Endothelial cell (in vitro differentiated cells): Measurements from ENCODE around the gene RIMS4. TPM values are rescaled to one million over a fixed set of nuclear protein-coding genes. Genes with fewer than 3 reads are reported as not detected.

ENCODE experiments used
- DNase-seq: peaks from one replicate; pipeline ENCODE4 v3.0.0; 2021; ENCODE audit warnings: low spot score
- H3K27ac Mint-ChIP-seq: one replicate; pipeline ENCODE4 v1.8.0; 2021; ENCODE audit warnings: mixed read lengths, inconsistent platforms; ENCODE audit not compliant: unreplicated experiment
- H3K27me3 Mint-ChIP-seq: one replicate; pipeline ENCODE4 v1.8.0; 2021; ENCODE audit warnings: mild to moderate bottlenecking, moderate library complexity, mixed read lengths, inconsistent platforms; ENCODE audit not compliant: unreplicated experiment
- H3K36me3 Mint-ChIP-seq: one replicate; pipeline ENCODE4 v1.8.0; 2021; ENCODE audit warnings: mild to moderate bottlenecking, low read depth, mixed read lengths, inconsistent platforms; ENCODE audit not compliant: unreplicated experiment
- H3K4me1 Mint-ChIP-seq: one replicate; pipeline ENCODE4 v1.8.0; 2021; ENCODE audit warnings: mild to moderate bottlenecking, mixed read lengths, inconsistent platforms; ENCODE audit not compliant: unreplicated experiment
- H3K4me3 Mint-ChIP-seq: one replicate; pipeline ENCODE4 v1.8.0; 2021; ENCODE audit warnings: mild to moderate bottlenecking, mixed read lengths, inconsistent platforms; ENCODE audit not compliant: unreplicated experiment
- H3K9me3 Mint-ChIP-seq: one replicate; pipeline ENCODE4 v1.8.0; 2021; ENCODE audit warnings: mixed read lengths, inconsistent platforms; ENCODE audit not compliant: unreplicated experiment
- total RNA-seq: library from RNA; stranded (reverse); fragmentation: NEBNext Ultra II Directional; extraction: Animal tissue kit (Norgen Biotek cat#: 25700); gene quantifications from one replicate; pipeline ENCODE4 v1.2.1, GENCODE V29; 2021; ENCODE audit not compliant: unreplicated experiment
- TF ChIP-seq, protein P1 (sequence below): fragments of 200-600 bp; sonication (generic); IDR thresholded peaks from one replicate; pipeline ENCODE4 v1.5.0; 2021; ENCODE audit warnings: antibody characterized with exemption; ENCODE audit not compliant: unreplicated experiment

Gene RIMS4
- total RNA-seq, 1 donor from 2014 or later: 0.10 TPM

- H3K4me3 Mint-ChIP-seq: no peak overlapping the region
- H3K27me3 Mint-ChIP-seq: peaks cover 18% of the 10 kb centered on the region
- H3K27ac Mint-ChIP-seq: no peak overlapping the region
- TF ChIP-seq, protein P1, sequence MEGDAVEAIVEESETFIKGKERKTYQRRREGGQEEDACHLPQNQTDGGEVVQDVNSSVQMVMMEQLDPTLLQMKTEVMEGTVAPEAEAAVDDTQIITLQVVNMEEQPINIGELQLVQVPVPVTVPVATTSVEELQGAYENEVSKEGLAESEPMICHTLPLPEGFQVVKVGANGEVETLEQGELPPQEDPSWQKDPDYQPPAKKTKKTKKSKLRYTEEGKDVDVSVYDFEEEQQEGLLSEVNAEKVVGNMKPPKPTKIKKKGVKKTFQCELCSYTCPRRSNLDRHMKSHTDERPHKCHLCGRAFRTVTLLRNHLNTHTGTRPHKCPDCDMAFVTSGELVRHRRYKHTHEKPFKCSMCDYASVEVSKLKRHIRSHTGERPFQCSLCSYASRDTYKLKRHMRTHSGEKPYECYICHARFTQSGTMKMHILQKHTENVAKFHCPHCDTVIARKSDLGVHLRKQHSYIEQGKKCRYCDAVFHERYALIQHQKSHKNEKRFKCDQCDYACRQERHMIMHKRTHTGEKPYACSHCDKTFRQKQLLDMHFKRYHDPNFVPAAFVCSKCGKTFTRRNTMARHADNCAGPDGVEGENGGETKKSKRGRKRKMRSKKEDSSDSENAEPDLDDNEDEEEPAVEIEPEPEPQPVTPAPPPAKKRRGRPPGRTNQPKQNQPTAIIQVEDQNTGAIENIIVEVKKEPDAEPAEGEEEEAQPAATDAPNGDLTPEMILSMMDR: no peak
- peaks cover 8% of the 10 kb centered on the region for H3K4me1 Mint-ChIP-seq
- H3K9me3 Mint-ChIP-seq: peaks cover 5% of the 10 kb centered on the region
- no peak for DNase-seq
- peaks cover 7% of the 10 kb centered on the region for H3K36me3 Mint-ChIP-seq
Measured at GRCh38 chr20:44807051-44807683, 3.2 kb downstream of the RIMS4 start.

DNA sequence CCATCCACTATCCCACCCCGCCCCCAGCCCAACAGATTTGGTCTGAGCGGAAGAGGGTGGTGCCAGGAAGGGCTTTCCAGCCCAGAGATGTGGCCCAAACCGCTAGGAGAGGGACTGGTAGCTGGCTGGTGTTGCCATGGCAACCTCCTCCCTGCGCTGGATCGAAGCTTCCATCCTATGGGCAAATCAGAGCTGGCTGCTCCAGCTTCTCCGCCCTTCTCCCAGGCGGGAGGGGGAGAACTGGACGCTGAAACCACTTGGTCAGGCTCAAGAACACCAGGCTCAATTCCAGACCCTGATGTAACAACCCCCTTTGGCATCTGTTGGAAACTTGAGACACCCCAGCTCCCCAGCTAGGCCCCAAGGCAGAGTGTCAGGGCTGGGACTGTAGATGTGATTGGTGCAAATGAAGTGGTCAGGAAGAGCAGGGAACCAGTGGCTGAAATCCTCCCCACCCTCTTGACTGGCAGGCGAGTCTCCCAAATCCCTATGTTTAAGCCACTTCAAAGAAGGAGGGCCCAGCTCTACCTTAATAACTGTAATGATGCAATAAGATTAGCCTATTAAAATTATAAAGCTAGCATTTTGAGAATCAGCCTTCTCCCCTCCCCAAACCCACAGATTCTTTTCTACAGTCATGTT is 4.2 kb downstream of the RIMS4 start:
- DNase-seq: no peak
- peaks cover 3% of the 10 kb centered on the region for H3K36me3 Mint-ChIP-seq
- no peak overlapping the region for H3K27ac Mint-ChIP-seq
- no peak overlapping the region for H3K4me3 Mint-ChIP-seq
- TF ChIP-seq, protein P1: no peak
- H3K4me1 Mint-ChIP-seq: peaks cover 5% of the 10 kb centered on the region
- peaks cover 14% of the 10 kb centered on the region for H3K27me3 Mint-ChIP-seq
- H3K9me3 Mint-ChIP-seq: peaks cover 2% of the 10 kb centered on the region

DNA sequence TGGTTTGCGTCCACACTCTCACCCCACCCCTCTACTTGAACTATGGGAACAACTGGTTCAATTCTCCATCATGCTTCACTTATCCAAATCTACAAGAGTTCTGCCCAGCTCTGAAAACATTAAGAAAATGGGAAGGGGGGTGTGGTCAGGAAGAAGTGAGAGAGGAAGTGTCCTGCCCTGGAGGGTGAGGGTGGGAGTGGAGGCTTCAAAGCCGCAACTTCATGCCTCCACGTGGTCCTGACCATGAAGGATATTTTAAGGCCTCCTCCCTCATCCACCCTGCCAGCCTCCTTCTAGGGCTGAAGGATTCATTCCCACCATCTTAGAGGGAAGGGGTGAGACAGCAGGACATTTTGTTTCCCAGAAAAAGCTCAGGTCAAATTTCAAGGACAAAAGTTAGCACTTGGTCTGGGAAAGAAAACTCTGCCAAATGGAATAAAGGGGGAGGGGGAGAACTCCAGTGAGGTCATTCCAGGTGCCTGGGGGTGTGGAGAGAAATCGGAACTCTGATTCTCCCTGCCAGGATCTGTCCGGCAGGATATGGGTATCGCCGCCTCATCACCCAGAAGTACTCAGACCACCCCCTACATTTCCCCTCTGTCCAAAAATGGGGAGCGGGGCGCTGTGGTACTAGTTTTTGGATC is 4.9 kb downstream of the RIMS4 start:
- Mint-ChIP-seq H3K36me3 (no peaks in the 10 kb centered on the region), H3K9me3 (no peaks in the 10 kb centered on the region), H3K4me1 (no peaks in the 10 kb centered on the region), H3K4me3 (no peak overlapping the region), H3K27ac (no peak overlapping the region), H3K27me3 (peaks cover 9% of the 10 kb centered on the region)
- TF ChIP-seq, protein P1: no peak
- no peak for DNase-seq

DNA sequence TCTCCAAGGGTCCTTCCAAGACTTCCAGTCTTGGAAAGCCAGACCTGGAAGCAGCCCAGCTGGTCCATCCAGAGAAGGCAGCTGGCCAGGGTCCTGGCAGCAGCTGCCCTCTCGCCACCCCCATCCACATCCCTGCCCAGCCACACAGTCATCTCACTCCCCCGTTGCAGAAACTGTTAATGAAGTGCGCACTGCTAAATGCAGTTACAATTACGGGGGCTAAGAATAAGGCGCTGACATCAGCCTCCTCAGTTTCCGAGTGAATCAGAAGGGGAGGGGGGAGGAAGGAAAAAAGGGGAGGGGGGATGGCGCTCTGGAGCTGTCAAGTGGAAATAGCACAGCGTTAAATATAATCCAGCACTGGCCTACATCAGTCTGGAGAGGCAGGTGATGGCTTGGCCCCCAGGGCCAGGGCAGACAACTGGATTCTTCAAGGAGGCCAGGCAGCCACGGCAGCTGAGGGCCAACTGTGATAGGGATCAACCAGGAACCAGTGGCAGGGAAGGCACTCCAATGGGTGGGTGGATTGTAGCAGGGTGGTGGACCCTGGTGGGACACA is 6.9 kb downstream of the RIMS4 start:
- Mint-ChIP-seq H3K27me3 (peaks cover 8% of the 10 kb centered on the region), H3K9me3 (no peaks in the 10 kb centered on the region), H3K4me3 (no peak overlapping the region), H3K36me3 (no peaks in the 10 kb centered on the region), H3K4me1 (no peaks in the 10 kb centered on the region), H3K27ac (no peak overlapping the region)
- no peak for DNase-seq
- TF ChIP-seq, protein P1: no peak
